Lung (tissue), 12 donors: ENCODE data around the gene CCDC40. TPM values are rescaled to one million over a fixed set of nuclear protein-coding genes. Genes with fewer than 3 reads are reported as not detected.

ENCODE experiments used
- ATAC-seq: fragments of 200-7000 bp; cut with Tn5 transposase; one replicate; pipeline ENCODE4 v1.9.1; 2020; ENCODE audit warnings: moderate number of reproducible peaks; ENCODE audit not compliant: insufficient read depth, low FRiP score
- DNase-seq, 3 donors: peaks; one replicate each; pipeline ENCODE4 v3.0.0-alpha.2; 2013 to 2017
- H3K27ac ChIP-seq, 2 donors: one replicate each; pipeline ENCODE4 v1.5.1; 2013; ENCODE audit warnings: mild to moderate bottlenecking in 2 of 2, moderate library complexity in 2 of 2, control low read depth in 1 of 2, inconsistent platforms in 1 of 2, low read depth in 1 of 2, low read length in 1 of 2
- H3K27me3 ChIP-seq, 3 donors: one replicate each; pipeline ENCODE4 v1.5.1; 2013; ENCODE audit warnings: low read length in 2 of 3; ENCODE audit not compliant: control insufficient read depth in 3 of 3, insufficient read depth in 3 of 3
- H3K36me3 ChIP-seq, 4 donors: one replicate each; pipeline ENCODE4 v1.5.1; 2013; ENCODE audit warnings: low read length in 4 of 4, mild to moderate bottlenecking in 1 of 4, moderate library complexity in 1 of 4; ENCODE audit not compliant: control insufficient read depth in 4 of 4, insufficient read depth in 4 of 4
- H3K4me1 ChIP-seq, 5 donors: one replicate each; pipeline ENCODE4 v1.5.1; 2013; ENCODE audit warnings: low read length in 5 of 5, mild to moderate bottlenecking in 2 of 5, moderate library complexity in 1 of 5; ENCODE audit not compliant: control insufficient read depth in 5 of 5, insufficient read depth in 5 of 5
- H3K4me3 ChIP-seq: one replicate; pipeline ENCODE4 v1.5.1; 2013; ENCODE audit warnings: mild to moderate bottlenecking, control low read depth, moderate library complexity
- H3K9ac ChIP-seq, 2 donors: one replicate each; pipeline ENCODE4 v1.5.1; 2013; ENCODE audit warnings: low read length in 2 of 2, control low read depth in 1 of 2; ENCODE audit not compliant: insufficient read depth in 1 of 2
- H3K9me3 ChIP-seq, 4 donors: one replicate each; pipeline ENCODE4 v1.5.1; 2013; ENCODE audit warnings: low read length in 3 of 4, mild to moderate bottlenecking in 1 of 4, moderate library complexity in 1 of 4; ENCODE audit not compliant: control insufficient read depth in 4 of 4, insufficient read depth in 3 of 4
- WGBS, 2 donors: extraction: QIAGEN DNeasy Blood & Tissue Kit; methylation state at CpG; one replicate each; pipeline ENCODE4 v1.1.7; 2013; 5-methylcytosine and 5-hydroxymethylcytosine counted together
- polyA plus RNA-seq, 2 donors: library from polyadenylated mRNA; stranded (reverse); fragments of 200-250 nt; gene quantifications; one replicate each; pipeline ENCODE4 v1.2.1, GENCODE V29; 2013
- total RNA-seq, 2 donors: library from RNA; depleted of rRNA in 1 of 2; stranded (reverse); fragments of >200 nt in 1 of 2; gene quantifications; one replicate each; pipeline ENCODE4 v1.2.1, GENCODE V29; 2014 to 2021
- TF ChIP-seq, protein P1 (sequence below): IDR thresholded peaks from 2 replicates; pipeline ENCODE4 v1.5.1; 2012; ENCODE audit warnings: mild to moderate bottlenecking; ENCODE audit errors: control extremely low read depth, extremely low read depth
- donor health status: control.
- donor health status: control.
- donor health status: Bipolar disorder and iron deficiency.
- donor health status: healthy.
- donor health status: DM: yes; HTN: yes; CAD: no.

Gene CCDC40
- total and polyA plus RNA-seq, 4 donors: 6.0 to 34.5 (median 7.3) TPM

DNA sequence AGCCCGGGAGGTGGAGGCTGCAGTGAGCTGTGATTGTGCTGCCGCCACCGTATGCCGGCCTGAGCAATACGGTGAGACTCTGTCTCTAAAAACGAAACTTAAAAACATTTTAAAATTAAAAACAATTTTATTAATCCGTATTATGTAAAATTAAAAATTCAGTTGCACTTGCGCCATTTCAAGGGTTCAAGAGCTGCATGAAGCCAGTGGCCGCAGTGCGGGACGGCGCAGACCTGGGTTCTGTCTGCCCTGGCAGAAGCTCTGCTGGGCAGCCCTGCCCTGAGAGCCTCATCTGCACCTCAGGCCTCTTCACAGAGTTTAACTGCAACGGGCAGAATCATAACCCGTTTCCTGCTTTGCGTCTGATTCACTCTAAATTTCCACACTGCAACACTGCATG is 32.5 kb upstream of the CCDC40 start:
- peaks cover 0 to 6% (median 4%) of the 10 kb centered on the region in 4 donors for H3K36me3 ChIP-seq
- H3K27me3 ChIP-seq: no peaks in the 10 kb centered on the region
- H3K27ac ChIP-seq: no peak overlapping the region
- ATAC-seq (no peak), DNase-seq (no peak)
- H3K9ac ChIP-seq: no peak overlapping the region
- WGBS, 2 donors: 92 to 95% methylated on average over 15 of the region's 15 CpGs
- H3K4me3 ChIP-seq: no peak overlapping the region
- no peaks in the 10 kb centered on the region for H3K4me1 ChIP-seq
- H3K9me3 ChIP-seq: no peaks in the 10 kb centered on the region
- TF ChIP-seq, protein P1, sequence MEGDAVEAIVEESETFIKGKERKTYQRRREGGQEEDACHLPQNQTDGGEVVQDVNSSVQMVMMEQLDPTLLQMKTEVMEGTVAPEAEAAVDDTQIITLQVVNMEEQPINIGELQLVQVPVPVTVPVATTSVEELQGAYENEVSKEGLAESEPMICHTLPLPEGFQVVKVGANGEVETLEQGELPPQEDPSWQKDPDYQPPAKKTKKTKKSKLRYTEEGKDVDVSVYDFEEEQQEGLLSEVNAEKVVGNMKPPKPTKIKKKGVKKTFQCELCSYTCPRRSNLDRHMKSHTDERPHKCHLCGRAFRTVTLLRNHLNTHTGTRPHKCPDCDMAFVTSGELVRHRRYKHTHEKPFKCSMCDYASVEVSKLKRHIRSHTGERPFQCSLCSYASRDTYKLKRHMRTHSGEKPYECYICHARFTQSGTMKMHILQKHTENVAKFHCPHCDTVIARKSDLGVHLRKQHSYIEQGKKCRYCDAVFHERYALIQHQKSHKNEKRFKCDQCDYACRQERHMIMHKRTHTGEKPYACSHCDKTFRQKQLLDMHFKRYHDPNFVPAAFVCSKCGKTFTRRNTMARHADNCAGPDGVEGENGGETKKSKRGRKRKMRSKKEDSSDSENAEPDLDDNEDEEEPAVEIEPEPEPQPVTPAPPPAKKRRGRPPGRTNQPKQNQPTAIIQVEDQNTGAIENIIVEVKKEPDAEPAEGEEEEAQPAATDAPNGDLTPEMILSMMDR: no peak

DNA sequence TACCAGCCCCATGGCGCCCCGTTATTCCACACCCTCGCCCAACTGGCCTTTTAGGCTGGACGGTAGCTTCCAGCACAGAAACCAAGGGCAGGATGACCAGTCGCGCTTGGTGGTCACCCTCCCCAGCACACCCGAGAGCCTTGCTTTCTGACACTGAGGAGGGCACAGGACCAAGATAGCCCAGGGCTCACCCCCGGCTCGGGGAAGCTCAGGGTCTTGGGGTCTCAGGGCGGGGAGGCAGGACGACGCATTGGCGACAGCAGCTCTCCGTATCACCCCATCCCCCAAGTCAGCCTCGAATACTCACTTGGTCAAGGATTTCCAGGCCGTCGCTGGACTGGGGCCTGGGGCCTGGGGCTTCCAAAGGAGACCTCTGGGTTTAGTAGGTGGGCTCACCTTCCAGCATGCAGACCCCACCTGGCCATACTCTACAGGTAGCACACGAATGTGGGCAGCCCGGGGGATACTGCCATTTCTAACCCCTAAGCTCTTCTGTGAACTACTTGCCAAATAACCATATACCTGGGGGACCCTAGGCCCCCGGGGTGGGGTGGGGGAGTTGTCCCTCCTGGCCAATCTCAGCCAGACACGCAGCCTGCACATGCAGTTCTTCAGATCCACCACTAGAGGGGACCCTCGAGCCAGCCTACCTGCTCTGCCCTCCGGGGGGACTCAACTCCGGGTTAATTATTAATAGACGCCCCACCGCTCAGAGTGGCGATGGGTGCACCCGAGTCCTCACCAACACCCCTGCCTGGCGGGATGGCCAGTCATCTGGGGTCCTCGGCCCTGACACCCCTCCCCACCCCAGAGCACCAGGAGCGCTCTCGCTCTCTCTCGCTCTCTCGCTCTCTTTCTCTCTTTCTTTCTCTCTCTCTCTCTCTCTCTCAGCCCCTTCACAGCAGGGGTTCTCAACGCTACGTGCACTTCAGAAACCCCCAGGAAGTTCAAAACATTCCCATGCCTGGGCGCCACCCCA is 30.8 kb upstream of the CCDC40 start:
- TF ChIP-seq, protein P1: peak; percentile 79
- Histone ChIP-seq H3K27me3 (no peaks in the 10 kb centered on the region), H3K36me3 (peaks cover 0 to 17% (median 3%) of the 10 kb centered on the region in 4 donors), H3K27ac (no peak overlapping the region), H3K4me1 (no peaks in the 10 kb centered on the region), H3K4me3 (no peak overlapping the region), H3K9ac (no peak overlapping the region), H3K9me3 (no peaks in the 10 kb centered on the region)
- WGBS, 2 donors: 53 to 54% methylated on average over 37 of the region's 37 CpGs
- DNase-seq (peak; percentile 50 to 71 (median 62)), ATAC-seq (no peak)

DNA sequence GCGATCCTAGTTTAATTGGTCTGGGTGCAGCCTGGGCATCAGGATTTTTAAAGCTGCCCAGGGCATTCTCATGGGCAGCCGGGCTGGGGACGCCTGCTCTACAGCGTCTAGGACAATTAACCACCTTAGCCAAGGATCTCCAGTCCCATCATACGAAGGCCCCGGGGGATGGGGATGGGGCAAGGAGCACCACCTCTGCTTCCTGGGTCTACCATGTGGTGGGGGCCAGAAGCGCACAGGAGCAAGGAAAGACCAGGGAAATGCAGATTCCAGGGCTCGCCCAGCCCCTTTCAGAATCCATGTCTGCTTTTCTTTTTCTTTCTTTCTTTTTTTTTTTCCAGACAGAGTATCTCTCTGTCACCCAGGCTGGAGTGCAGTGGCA is 30.1 kb upstream of the CCDC40 start:
- WGBS, 2 donors: 68 to 69% methylated on average over 8 of the region's 8 CpGs
- ATAC-seq (no peak), DNase-seq (no peak)
- TF ChIP-seq, protein P1: no peak
- no peaks in the 10 kb centered on the region for H3K9me3 ChIP-seq
- H3K4me1 ChIP-seq: no peaks in the 10 kb centered on the region
- H3K9ac ChIP-seq: no peak overlapping the region
- H3K36me3 ChIP-seq: peaks cover 0 to 14% (median 3%) of the 10 kb centered on the region in 4 donors
- H3K27ac ChIP-seq: no peak overlapping the region
- no peaks in the 10 kb centered on the region for H3K27me3 ChIP-seq
- H3K4me3 ChIP-seq: no peak overlapping the region
